Stimulated activated CD4-positive, alpha-beta T cell treated with anti-CD3 and anti-CD28 coated beads, Interleukin-12 subunit alpha, Interleukin-12 subunit beta, amount 100 ng/mL, for 4 hours (primary cell): Measurements from ENCODE around the gene RCE1.
"Not testable (repeated sequence)": the region's sequence is repeated elsewhere in the genome, so short reads cannot be mapped to it uniquely, and the experiment has no call there.

ENCODE experiments used
- DNase-seq: peaks from one replicate; pipeline ENCODE4 v3.0.0-alpha.2; 2020

RCE1 gene

GRCh38 chr11:66842896-66843775 is at the start of gene RCE1:
TSS of gene RCE1 (plus strand) at chr11:66843441. CDS start at chr11:66843456, 15 bp downstream.
- peak; percentile 88 for DNase-seq

GRCh38 chr11:66799815-66800214 is 43.4 kb upstream of the RCE1 start:
- DNase-seq: not testable (repeated sequence)

GRCh38 chr11:66800720-66801428 is 42.4 kb upstream of the RCE1 start:
- no peak for DNase-seq

- no peak for DNase-seq
These were observed 33.6 kb upstream of the RCE1 start for GRCh38 chr11:66809592-66809991.

GRCh38 chr11:66810576-66811185 is 32.6 kb upstream of the RCE1 start:
- DNase-seq: no peak

GRCh38 chr11:66814678-66815077 is 28.6 kb upstream of the RCE1 start:
- DNase-seq: no peak

- DNase-seq: no peak
These were observed 27.6 kb upstream of the RCE1 start for GRCh38 chr11:66815646-66816045.

GRCh38 chr11:66818231-66818955 is 24.8 kb upstream of the RCE1 start:
- DNase-seq: no peak

- DNase-seq: no peak
These were observed 22.9 kb upstream of the RCE1 start for GRCh38 chr11:66820381-66820780.

- DNase-seq: no peak
These were observed 22.3 kb upstream of the RCE1 start for GRCh38 chr11:66820901-66821300.

- no peak for DNase-seq
These were observed 19.5 kb upstream of the RCE1 start for GRCh38 chr11:66823700-66824099.

GRCh38 chr11:66824573-66824972 is 18.7 kb upstream of the RCE1 start:
- DNase-seq: not testable (repeated sequence)

- DNase-seq: no peak
These were observed 8.7 kb upstream of the RCE1 start for GRCh38 chr11:66834539-66834845.

- DNase-seq: no peak
These were observed 8.3 kb upstream of the RCE1 start for GRCh38 chr11:66834943-66835342.

GRCh38 chr11:66835768-66836405 is 7.4 kb upstream of the RCE1 start:
- DNase-seq: no peak

GRCh38 chr11:66840317-66841091 is 2.7 kb upstream of the RCE1 start:
- no peak for DNase-seq

- DNase-seq: no peak
These were observed 1.4 kb upstream of the RCE1 start for GRCh38 chr11:66841861-66842260.

GRCh38 chr11:66842501-66842895 is 743 bp upstream of the RCE1 start:
- DNase-seq: no peak

GRCh38 chr11:66843776-66844495 is 695 bp downstream of the RCE1 start:
- no peak for DNase-seq

GRCh38 chr11:66844496-66845142 is 1.4 kb downstream of the RCE1 start:
- DNase-seq: no peak
